Astrocyte of the cerebellum (primary cell): ENCODE results near the gene ADAMTS2.

Source experiments
- DNase-seq: peaks from one replicate; pipeline ENCODE4 v3.0.0-alpha.2; 2011; ENCODE audit warnings: low read depth
- H3K4me3 ChIP-seq: 2 replicates; pipeline ENCODE4 v1.5.1; 2011; ENCODE audit warnings: mild to moderate bottlenecking, low read depth, low read length, moderate library complexity
- in situ Hi-C: cut with HindIII; loops from 2 replicates; pipeline ENCODE4 v1.10.0; 2017; ENCODE audit warnings: low sequenced_read_pairs
- TF ChIP-seq, protein P1 (sequence below): IDR thresholded peaks from 2 replicates; pipeline ENCODE4 v1.5.1; 2012; ENCODE audit warnings: low read length, low read depth, moderate library complexity, mild to moderate bottlenecking; ENCODE audit errors: missing control alignments

ADAMTS2 gene

DNA sequence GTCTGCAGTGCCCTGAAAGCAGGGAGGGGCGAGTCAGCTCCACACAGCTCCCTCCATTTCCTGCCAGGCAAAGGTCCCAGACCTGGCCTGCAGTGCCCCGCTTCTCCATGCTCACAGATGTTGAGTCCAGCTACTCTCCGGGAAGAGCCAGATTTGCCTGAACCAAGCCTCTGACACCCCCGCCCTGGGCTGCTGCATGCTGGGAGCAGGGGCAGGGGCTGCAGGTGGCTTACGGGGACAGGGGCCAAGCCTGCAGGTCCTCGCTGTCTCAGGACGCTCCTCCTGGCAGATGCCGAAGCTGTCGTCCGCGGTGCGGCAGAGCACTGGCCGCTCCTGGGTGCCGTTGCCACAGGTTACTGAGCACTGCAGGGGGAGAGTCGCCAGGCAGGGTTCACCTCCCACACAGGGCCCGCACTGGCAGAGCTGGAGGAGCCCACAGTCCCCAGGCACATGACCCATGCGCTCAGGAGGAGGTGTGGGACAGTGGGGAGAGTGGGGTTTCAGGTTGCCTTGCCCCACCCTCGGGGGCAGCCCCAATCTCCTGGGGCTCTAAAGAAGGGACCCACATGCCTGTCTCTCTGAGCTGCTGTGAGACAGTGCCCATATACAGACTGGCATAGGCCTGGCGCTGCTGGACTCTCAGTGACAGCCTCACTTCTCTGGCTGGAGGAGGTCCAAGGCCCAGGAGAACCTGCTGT, 222.7 kb downstream of the ADAMTS2 start:
- no peak for DNase-seq
- H3K4me3 ChIP-seq, result no peak overlapping the region
- in situ Hi-C loops, result no loop called here
- TF ChIP-seq, protein P1, sequence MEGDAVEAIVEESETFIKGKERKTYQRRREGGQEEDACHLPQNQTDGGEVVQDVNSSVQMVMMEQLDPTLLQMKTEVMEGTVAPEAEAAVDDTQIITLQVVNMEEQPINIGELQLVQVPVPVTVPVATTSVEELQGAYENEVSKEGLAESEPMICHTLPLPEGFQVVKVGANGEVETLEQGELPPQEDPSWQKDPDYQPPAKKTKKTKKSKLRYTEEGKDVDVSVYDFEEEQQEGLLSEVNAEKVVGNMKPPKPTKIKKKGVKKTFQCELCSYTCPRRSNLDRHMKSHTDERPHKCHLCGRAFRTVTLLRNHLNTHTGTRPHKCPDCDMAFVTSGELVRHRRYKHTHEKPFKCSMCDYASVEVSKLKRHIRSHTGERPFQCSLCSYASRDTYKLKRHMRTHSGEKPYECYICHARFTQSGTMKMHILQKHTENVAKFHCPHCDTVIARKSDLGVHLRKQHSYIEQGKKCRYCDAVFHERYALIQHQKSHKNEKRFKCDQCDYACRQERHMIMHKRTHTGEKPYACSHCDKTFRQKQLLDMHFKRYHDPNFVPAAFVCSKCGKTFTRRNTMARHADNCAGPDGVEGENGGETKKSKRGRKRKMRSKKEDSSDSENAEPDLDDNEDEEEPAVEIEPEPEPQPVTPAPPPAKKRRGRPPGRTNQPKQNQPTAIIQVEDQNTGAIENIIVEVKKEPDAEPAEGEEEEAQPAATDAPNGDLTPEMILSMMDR, result no peak

DNA sequence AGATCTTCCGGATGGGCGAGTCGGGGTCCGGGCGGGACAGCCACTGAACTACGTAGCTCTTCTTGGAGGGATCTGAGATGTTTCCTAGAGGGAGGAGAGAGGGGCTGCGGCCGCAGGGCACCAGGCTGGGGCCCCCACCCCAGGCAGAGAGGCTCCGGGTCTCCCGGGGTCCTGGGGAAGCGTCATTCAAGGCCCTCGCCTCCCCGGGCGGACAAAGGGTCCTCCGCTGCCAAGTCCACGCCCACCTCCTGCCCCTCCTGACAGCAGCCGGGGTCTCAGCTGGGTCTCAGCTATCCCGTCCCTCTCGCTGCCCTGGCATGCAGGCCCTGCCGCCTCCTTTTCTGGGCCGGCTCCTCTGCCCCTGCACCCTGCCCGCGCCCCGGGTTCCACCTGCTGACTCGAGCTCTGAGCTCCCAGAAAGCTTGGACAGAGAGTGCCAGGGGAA, 223.6 kb downstream of the ADAMTS2 start:
- H3K4me3 ChIP-seq, result no peak overlapping the region
- TF ChIP-seq, protein P1, result no peak
- no peak for DNase-seq
- in situ Hi-C loops, result no loop called here

DNA sequence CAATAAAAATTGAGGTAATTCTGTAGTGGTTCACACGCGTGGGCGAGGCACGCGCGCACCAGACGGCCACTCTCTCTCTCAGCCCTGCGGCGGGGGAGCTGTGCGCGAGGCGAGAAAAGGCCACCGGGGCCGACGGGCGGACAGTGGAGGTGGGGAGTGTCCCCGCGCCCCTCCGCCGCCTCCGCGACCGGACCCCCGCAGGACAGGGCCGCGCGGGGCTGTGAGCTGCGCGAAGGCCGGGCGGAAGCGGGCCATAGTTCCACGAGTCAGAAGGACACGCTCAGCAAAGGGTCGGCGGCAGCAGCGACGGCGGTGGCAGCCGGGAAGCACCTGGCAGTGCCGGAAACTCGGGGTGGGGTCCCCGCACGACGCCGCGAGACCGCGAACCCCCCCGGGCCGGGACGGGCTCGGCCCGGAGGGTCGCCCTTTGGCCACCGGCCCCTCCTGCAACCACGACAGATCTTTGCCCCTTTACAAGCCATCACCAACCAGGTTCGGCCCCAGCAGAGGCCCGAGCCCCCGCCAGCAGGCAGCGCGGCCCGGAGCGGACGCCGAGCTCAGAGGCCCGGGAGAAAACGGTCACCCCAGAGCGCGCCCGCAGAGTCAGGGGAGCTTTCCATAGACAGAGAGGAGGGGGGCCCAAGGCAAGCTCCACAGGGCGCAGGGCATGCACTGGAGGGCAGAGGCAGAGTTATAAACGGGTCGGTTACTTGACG, 224.2 kb downstream of the ADAMTS2 start:
- in situ Hi-C loops, result no loop called here
- H3K4me3 ChIP-seq, result no peak overlapping the region
- DNase-seq, result no peak
- TF ChIP-seq, protein P1, result no peak

DNA sequence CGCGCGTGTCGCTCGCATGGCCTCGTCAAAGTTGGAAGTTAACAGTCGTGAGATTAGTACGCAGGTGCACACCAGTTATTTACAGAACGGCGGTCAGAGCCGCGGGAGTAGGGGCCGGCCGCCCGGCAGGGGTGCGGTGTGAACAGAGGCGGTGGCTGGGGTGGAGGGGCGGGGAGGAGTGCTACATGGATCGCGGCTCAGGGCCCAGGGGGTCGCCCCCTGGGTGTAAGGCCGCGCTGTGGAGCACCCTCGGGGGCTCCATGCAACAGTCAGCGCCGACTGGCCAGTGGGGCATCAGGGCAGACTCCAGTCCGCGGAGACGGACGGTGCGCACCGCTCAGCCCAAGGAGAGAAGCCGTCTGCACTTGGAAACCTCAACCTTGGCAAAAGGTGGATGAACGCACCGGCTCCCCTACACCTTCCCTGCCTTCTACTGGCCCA, 224.8 kb downstream of the ADAMTS2 start:
- DNase-seq, result no peak
- in situ Hi-C loops, result no loop called here
- no peak overlapping the region for H3K4me3 ChIP-seq
- TF ChIP-seq, protein P1, result no peak

DNA sequence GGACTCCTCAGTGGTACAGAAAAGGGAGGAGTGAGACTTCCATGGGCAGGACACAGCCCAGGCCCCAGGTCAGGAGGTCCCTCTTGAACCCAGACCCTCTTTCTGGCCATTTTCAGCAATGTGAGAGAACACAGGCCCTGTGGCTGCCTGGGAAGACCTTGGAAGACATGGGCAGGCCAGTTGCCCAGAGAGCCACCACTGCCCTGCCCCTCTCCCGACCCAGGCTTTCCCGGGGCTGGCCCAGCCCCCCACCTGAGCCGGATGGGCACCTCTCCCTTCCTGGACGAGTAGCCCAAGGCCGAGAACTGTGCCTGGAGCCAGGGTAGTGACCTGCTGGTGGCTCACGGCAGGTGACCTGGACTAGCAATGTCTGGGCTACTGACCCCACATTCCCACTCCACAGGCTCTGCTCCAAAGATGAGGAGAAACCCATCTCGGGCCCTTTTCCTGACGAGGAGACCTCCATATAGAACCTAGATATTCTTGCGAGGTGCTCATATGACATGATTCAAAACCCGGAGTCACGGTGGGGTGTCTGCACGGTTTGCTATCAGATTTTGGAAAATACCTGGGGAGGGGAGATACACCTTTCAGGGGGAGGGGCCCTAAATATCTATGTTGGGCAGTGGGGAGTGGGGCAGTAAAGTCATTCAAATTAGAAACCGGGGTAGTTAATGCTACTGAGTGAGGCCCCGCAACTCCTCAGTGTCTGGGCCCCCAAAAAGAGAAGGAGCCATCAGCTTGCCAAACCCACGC, 225.7 kb downstream of the ADAMTS2 start:
- in situ Hi-C loops, result no loop called here
- H3K4me3 ChIP-seq, result no peak overlapping the region
- DNase-seq, result no peak
- TF ChIP-seq, protein P1, result no peak

DNA sequence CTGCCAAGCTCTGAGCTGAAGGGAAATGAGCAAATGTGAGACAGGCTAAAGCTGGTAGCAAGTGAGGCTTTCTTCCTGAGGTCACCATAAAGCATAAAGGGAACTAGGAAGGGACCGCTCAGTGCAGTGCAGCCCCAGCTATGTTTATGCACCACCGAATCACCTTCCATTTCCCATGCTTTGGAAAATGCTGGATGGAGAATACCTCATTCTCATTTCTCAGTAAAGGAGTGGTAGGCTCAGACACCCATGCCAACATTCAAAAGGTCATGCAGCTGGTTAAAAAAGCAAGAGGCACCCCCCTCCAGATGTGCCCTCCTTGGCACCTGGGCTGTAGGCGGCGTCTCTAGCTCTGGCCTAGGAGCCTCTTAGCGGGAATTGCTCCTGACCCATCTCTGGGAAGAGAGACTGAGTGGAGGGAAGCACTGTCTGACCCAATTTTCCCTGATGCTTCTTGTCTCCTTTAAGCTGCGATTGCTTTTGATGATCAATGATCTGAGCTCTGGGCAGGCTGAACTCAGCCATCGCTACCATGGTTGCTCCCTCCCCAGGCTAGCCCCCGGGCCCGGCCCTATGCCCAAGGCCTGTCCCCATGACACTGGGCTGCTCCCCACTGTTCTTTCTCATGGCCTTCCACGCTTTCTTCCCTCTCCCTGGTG, 226.4 kb downstream of the ADAMTS2 start:
- in situ Hi-C loops, result no loop called here
- TF ChIP-seq, protein P1, result no peak
- no peak overlapping the region for H3K4me3 ChIP-seq
- no peak for DNase-seq
